HEK293T (cell line): Measurements from ENCODE around the gene PDE3A.

Experiments used
- CTCF ChIA-PET: fragments of 350-600 bp; formaldehyde crosslinking; extraction: SDS; loops from one replicate; lab custom pipeline; 2021; ENCODE audit warnings: antibody characterized with exemption, inconsistent platforms; lab: Yijun Ruan, JAX
- POLR2A ChIA-PET: fragments of 350-600 bp; formaldehyde crosslinking; extraction: SDS; loops from one replicate; lab custom pipeline; 2020; ENCODE audit warnings: antibody characterized with exemption, inconsistent platforms; lab: Yijun Ruan, JAX
- DNase-seq: peaks from one replicate; pipeline ENCODE4 v3.0.0; 2012; ENCODE audit warnings: mixed read lengths; ENCODE audit errors: extremely low spot score
- ARNT ChIP-seq: fragments of 450-650 bp; IDR thresholded peaks from 2 replicates; pipeline ENCODE4 v1.6.1; 2017; ENCODE audit warnings: mild to moderate bottlenecking
- BHLHE40 ChIP-seq: fragments of 450-650 bp; IDR thresholded peaks from 2 replicates; pipeline ENCODE4 v1.6.1; 2016; ENCODE audit warnings: mild to moderate bottlenecking, moderate library complexity, borderline replicate concordance
- CTBP1 ChIP-seq: fragments of 450-650 bp; IDR thresholded peaks from 2 replicates; pipeline ENCODE4 v1.6.1; 2016; ENCODE audit warnings: borderline replicate concordance
- ELF4 ChIP-seq: fragments of 450-650 bp; IDR thresholded peaks from 2 replicates; pipeline ENCODE4 v1.6.1; 2017; ENCODE audit warnings: antibody characterized with exemption
- FOXA1 ChIP-seq: fragments of 450-650 bp; IDR thresholded peaks from 2 replicates; pipeline ENCODE4 v1.6.1; 2016; ENCODE audit warnings: mild to moderate bottlenecking
- FOXK2 ChIP-seq: fragments of 450-650 bp; IDR thresholded peaks from 2 replicates; pipeline ENCODE4 v1.6.1; 2016; ENCODE audit warnings: mild to moderate bottlenecking
- FOXM1 ChIP-seq: fragments of 450-650 bp; IDR thresholded peaks from 2 replicates; pipeline ENCODE4 v1.6.1; 2017; ENCODE audit warnings: mild to moderate bottlenecking, borderline replicate concordance
- HDGF ChIP-seq: fragments of 450-650 bp; IDR thresholded peaks from 2 replicates; pipeline ENCODE4 v1.6.1; 2017; ENCODE audit warnings: antibody characterized with exemption, borderline replicate concordance
- L3MBTL2 ChIP-seq: fragments of 450-650 bp; conservative IDR thresholded peaks from 2 replicates; pipeline ENCODE4 v1.6.1; 2016; ENCODE audit warnings: mild to moderate bottlenecking
- LEF1 ChIP-seq: fragments of 450-650 bp; IDR thresholded peaks from 2 replicates; pipeline ENCODE4 v1.6.1; 2017; ENCODE audit warnings: mild to moderate bottlenecking, borderline replicate concordance
- NFRKB ChIP-seq: fragments of 450-650 bp; IDR thresholded peaks from 2 replicates; pipeline ENCODE4 v1.6.1; 2016; ENCODE audit warnings: mild to moderate bottlenecking, moderate library complexity
- PKNOX1 ChIP-seq: fragments of 450-650 bp; IDR thresholded peaks from 2 replicates; pipeline ENCODE4 v1.6.1; 2016
- SP1 ChIP-seq: fragments of 450-650 bp; IDR thresholded peaks from 2 replicates; pipeline ENCODE4 v1.6.1; 2017
- SUZ12 ChIP-seq: fragments of 450-650 bp; IDR thresholded peaks from 2 replicates; pipeline ENCODE4 v1.6.1; 2016; ENCODE audit warnings: mild to moderate bottlenecking
- TARDBP ChIP-seq: fragments of 450-650 bp; IDR thresholded peaks from 2 replicates; pipeline ENCODE4 v1.6.1; 2016
- ZNF384 ChIP-seq: fragments of 450-650 bp; IDR thresholded peaks from 2 replicates; pipeline ENCODE4 v1.6.1; 2016

The PDE3A gene

DNA sequence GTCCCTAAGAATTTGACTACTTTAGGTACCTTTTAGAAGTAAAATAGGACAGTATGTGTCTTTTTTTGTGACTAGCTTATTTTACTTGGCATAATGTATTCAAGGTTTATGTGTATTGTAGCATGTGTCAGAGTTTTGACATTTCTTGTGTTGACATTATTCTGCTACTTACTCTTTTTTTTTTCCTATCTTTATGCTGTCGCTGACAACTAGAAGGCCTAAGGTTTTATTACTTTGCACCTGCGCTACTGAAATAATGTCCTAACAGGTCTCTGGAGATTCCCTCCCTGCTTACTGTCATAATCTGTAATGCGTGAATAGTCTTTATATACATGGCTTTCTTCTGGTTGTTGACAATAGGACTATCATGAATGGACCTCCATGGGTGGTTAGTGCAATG lies 43.0 kb downstream of the PDE3A start:
- CTCF ChIA-PET, result interaction anchor here (0.7 kb wide), 1 partner anchor 72 kb away, joined by 3 read pairs; no protein-coding TSS in a partner anchor
- no peak for DNase-seq
- TF ChIP-seq BHLHE40 (no peak), FOXM1 (no peak), HDGF (no peak), SUZ12 (no peak), L3MBTL2 (no peak), TARDBP (no peak), PKNOX1 (no peak), SP1 (no peak)
- POLR2A ChIA-PET, result no interaction called here

DNA sequence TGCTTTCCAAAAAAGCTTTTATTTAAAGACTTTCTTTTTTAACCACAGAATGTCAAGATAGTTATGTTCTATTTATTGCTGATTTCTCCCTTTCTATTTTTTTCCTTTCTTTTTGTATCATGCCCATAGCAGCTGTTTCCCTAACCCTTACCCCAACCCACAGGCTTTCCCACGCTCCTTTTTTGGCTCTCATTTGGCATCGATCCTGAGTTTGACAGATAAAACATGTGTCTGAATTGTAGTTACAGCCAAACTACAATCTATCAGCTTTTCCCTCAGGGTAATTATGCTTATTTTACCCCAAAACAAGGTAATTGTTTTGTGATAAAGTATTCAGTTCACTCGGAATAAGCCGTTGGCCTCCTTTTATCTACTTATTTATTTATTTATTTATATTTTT lies 46.7 kb downstream of the PDE3A start:
- ChIA-PET CTCF (no interaction called here), POLR2A (no interaction called here)

GRCh38 chr12:20415641-20416040 lies 47.3 kb downstream of the PDE3A start:
- DNase-seq, result no peak
- TF ChIP-seq FOXK2, result no peak
- TF ChIP-seq FOXM1, result no peak
- no peak for TF ChIP-seq SUZ12
- no peak for TF ChIP-seq LEF1
- no peak for TF ChIP-seq HDGF
- CTCF ChIA-PET, result no interaction called here
- POLR2A ChIA-PET, result no interaction called here

More for the DNA sequence above, 46.7 kb downstream of the PDE3A start:
- DNase-seq, result no peak
- no peak for TF ChIP-seq HDGF
- no peak for TF ChIP-seq FOXM1
- no peak for TF ChIP-seq BHLHE40
- no peak for TF ChIP-seq NFRKB
- TF ChIP-seq ARNT, result no peak
- TF ChIP-seq ELF4, result no peak
- TF ChIP-seq CTBP1, result no peak

DNA sequence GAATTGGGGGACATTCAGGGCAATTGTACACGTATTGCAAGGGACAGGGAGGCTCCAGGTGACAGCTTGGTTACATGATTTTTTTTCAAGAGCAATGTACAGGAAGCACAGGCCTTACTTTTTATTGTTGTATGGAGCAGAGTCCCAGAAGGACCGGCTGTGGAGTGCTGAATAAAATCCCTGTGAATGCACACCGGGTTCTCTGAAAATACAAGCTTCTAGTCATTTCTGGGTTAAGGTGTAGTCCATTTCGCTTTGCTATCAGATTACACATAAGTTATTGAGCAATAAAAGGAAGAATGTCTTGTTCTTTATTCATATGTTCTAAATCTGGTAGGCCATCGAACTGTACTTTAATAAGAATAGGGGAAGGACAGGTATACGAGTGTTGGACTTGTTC lies 52.2 kb downstream of the PDE3A start:
- POLR2A ChIA-PET, result no interaction called here
- TF ChIP-seq ELF4, result no peak
- TF ChIP-seq FOXK2, result no peak
- TF ChIP-seq L3MBTL2, result no peak
- no peak for TF ChIP-seq HDGF
- no peak for TF ChIP-seq LEF1
- no peak for TF ChIP-seq ARNT
- TF ChIP-seq TARDBP, result no peak
- TF ChIP-seq SP1, result no peak
- TF ChIP-seq BHLHE40, result no peak
- DNase-seq, result no peak
- CTCF ChIA-PET, result no interaction called here

- TF ChIP-seq NFRKB (no peak), CTBP1 (no peak), BHLHE40 (no peak), PKNOX1 (no peak), LEF1 (no peak), L3MBTL2 (no peak), FOXM1 (no peak)
- ChIA-PET CTCF (no interaction called here), POLR2A (no interaction called here)
- no peak for DNase-seq
Observed at GRCh38 chr12:20421421-20421820, 53.1 kb downstream of the PDE3A start.

DNA sequence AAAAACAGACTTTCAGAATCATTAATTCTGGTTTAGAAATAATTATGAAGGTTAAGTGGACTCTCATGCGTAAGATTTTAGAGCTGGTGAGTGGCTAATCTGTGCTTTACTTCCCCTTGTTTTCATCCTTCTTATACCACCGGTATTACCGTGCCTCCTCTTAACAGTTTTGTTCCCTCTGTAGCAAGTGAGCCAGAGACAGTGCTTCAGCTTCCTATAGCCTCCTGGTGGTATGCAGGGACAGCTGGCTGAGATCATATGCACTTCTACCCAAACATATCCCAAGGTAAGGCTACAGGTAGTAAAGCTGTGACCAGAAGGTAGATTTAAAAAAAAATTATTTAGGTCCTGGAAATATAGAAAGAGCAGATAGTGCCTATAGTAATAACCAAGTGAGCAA lies 55.2 kb downstream of the PDE3A start:
- CTCF ChIA-PET, result no interaction called here

DNA sequence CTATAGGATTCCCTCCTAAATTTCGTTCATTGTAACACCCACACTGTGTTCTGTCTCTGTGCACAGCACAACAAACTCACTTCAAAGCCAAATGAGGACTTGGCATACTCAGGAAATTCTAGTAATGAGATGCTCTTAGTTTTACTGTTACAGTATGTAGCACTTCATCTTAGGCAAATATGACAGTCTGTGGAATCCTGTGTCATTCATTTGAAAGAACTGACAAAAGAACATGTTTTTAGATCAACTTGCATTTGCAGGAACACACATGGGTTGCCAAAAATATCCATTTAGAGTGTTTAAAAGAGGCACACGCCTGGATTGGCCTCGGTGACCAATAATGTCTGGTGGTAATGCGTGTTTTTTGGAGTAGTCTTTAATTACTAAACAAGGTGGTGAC lies 56.5 kb downstream of the PDE3A start:
- ChIA-PET POLR2A (no interaction called here), CTCF (no interaction called here)
- no peak for DNase-seq
- TF ChIP-seq L3MBTL2 (no peak), SUZ12 (no peak), BHLHE40 (no peak), FOXA1 (no peak), ZNF384 (no peak), ARNT (no peak), FOXK2 (no peak), CTBP1 (no peak), HDGF (no peak), PKNOX1 (no peak), ELF4 (no peak)

More for the DNA sequence above, 55.2 kb downstream of the PDE3A start:
- no peak for TF ChIP-seq LEF1
- no peak for TF ChIP-seq ELF4
- no peak for TF ChIP-seq CTBP1
- no peak for TF ChIP-seq ZNF384
- no peak for TF ChIP-seq PKNOX1
- no peak for TF ChIP-seq FOXK2
- TF ChIP-seq FOXM1, result no peak
- TF ChIP-seq TARDBP, result no peak
- POLR2A ChIA-PET, result no interaction called here
- DNase-seq, result no peak
